CD4-positive, alpha-beta T cell (primary cell): ENCODE data around the gene ZNF329. TPM values are rescaled to one million over a fixed set of nuclear protein-coding genes. Genes with fewer than 3 reads are reported as not detected.

Experiments used
- ATAC-seq: fragments of 200-7000 bp; cut with Tn5 transposase; one replicate; pipeline ENCODE4 v1.10.0; 2022; ENCODE audit warnings: mild to moderate bottlenecking; ENCODE audit not compliant: poor library complexity
- CTCF ChIA-PET: fragments of 350-600 bp; sonication (Branson Sonifier 250); formaldehyde crosslinking; loops from one replicate; lab custom pipeline; 2021; ENCODE audit warnings: antibody characterized with exemption, inconsistent platforms; lab: Charles Lee
- POLR2A ChIA-PET: fragments of 350-600 bp; sonication (Branson Sonifier 250); formaldehyde crosslinking; loops from one replicate; lab custom pipeline; 2021; ENCODE audit warnings: antibody characterized with exemption, inconsistent platforms; lab: Charles Lee
- DNase-seq, 14 experiments: peaks; one replicate each; pipeline ENCODE4 v3.0.0-alpha.2; 2013 to 2020; ENCODE audit warnings: mixed read lengths in 2 of 14
- H3K27ac ChIP-seq, 2 donors: one replicate each; pipeline versions ENCODE4 v1.5.1 to v1.7.0; 2013; ENCODE audit warnings: low read length in 2 of 2, low read depth in 1 of 2, mild to moderate bottlenecking in 1 of 2
- H3K27me3 ChIP-seq, 2 experiments: 1 replicate in 1 of 2; 2 replicates in 1 of 2; pipeline versions ENCODE4 v1.6.1 to v1.7.0; 2013; ENCODE audit warnings: low read length in 2 of 2, control low read depth in 1 of 2, mild to moderate bottlenecking in 1 of 2, moderate library complexity in 1 of 2; ENCODE audit not compliant: insufficient read depth in 2 of 2, control insufficient read depth in 1 of 2
- H3K36me3 ChIP-seq: one replicate; pipeline ENCODE4 v1.6.1; 2013; ENCODE audit warnings: low read length, control low read depth; ENCODE audit not compliant: insufficient read depth
- H3K4me1 ChIP-seq: one replicate; pipeline ENCODE4 v1.6.1; 2013; ENCODE audit warnings: low read length, control low read depth; ENCODE audit not compliant: insufficient read depth
- H3K4me3 ChIP-seq: one replicate; pipeline ENCODE4 v1.5.1; 2013; ENCODE audit warnings: mild to moderate bottlenecking, low read length, moderate library complexity
- H3K9me3 ChIP-seq, 2 experiments: 1 replicate in 1 of 2; 2 replicates in 1 of 2; pipeline versions ENCODE4 v1.6.1 to v1.7.0; 2013; ENCODE audit warnings: low read length in 2 of 2, mild to moderate bottlenecking in 2 of 2, control low read depth in 1 of 2, moderate library complexity in 1 of 2; ENCODE audit not compliant: control insufficient read depth in 1 of 2, insufficient read depth in 1 of 2
- H3K27ac Mint-ChIP-seq: one replicate; pipeline ENCODE4 v1.8.0; 2020; ENCODE audit warnings: mixed read lengths
- H3K27me3 Mint-ChIP-seq: one replicate; pipeline ENCODE4 v1.8.0; 2021; ENCODE audit warnings: mixed read lengths
- H3K36me3 Mint-ChIP-seq: one replicate; pipeline ENCODE4 v1.8.0; 2021; ENCODE audit warnings: low read depth, mixed read lengths
- H3K4me1 Mint-ChIP-seq: one replicate; pipeline ENCODE4 v1.8.0; 2021; ENCODE audit warnings: low read depth, mixed read lengths
- H3K4me3 Mint-ChIP-seq: one replicate; pipeline ENCODE4 v1.8.0; 2020; ENCODE audit warnings: mild to moderate bottlenecking, mixed read lengths
- H3K9me3 Mint-ChIP-seq: one replicate; pipeline ENCODE4 v1.8.0; 2020; ENCODE audit warnings: mixed read lengths
- CTCF ChIP-seq: fragments of 200-600 bp; IDR thresholded peaks from one replicate; pipeline ENCODE4 v1.8.0; 2022; ENCODE audit warnings: antibody characterized with exemption, mild to moderate bottlenecking
- intact Hi-C, 2 experiments: fragments of 100-400 bp; cut with DNase I in 1 of 2; cut with micrococcal nuclease in 1 of 2; formaldehyde crosslinking; loops; one replicate each; pipeline versions ENCODE4 v1.15.1 to v1.9.0; 2023 to 2025; cut with DNase I, micrococcal nuclease
- total RNA-seq, 174 experiments: library from RNA in 2 of 174; stranded (reverse) in 2 of 174; gene quantifications; one replicate each; pipeline ENCODE4 v1.2.3 and lab custom pipeline; 2021 to 2026

ZNF329 gene
- total RNA-seq, 2 experiments from 2014 or later, result 15.0 to 16.9 TPM

GRCh38 chr19:58097349-58097748 lies 53.2 kb downstream of the ZNF329 start:
- H3K4me1 Mint-ChIP-seq, result peaks cover 13% of the 10 kb centered on the region
- peaks cover 65% of the 10 kb centered on the region for H3K36me3 Mint-ChIP-seq
- no peak for TF ChIP-seq CTCF
- intact Hi-C loops, result loop anchor here (5.0 kb wide), 2 partner anchors 85 to 95 kb away; partner anchors contain the start of genes ZNF274 (in 1 of the 2) and ZNF606 (in 1 of the 2)
- no peaks in the 10 kb centered on the region for H3K27me3 Mint-ChIP-seq
- Histone ChIP-seq H3K4me3 (peak overlapping the region; percentile 95), H3K9me3 (peaks cover 56 to 88% of the 10 kb centered on the region in 2 experiments), H3K4me1 (peaks cover 22% of the 10 kb centered on the region), H3K36me3 (no peaks in the 10 kb centered on the region), H3K27ac (peak overlapping the region in 1 of 2 donors; percentile 96), H3K27me3 (no peaks in the 10 kb centered on the region)
- ChIA-PET POLR2A (interaction anchor here (1.0 to 1.9 kb wide), 6 partner anchors 26 to 415 kb away, joined by 3 to 7 read pairs (median 3); partner anchors contain the start of genes ZNF274, ZNF551 and ZNF606), CTCF (no interaction called here)
- peak overlapping the region; percentile 97 for H3K27ac Mint-ChIP-seq
- DNase-seq (peak in 1 of 14 experiments; percentile 12), ATAC-seq (no peak)
- H3K4me3 Mint-ChIP-seq, result peak overlapping the region; percentile 78
- peaks cover 10% of the 10 kb centered on the region for H3K9me3 Mint-ChIP-seq

GRCh38 chr19:58096884-58097283 lies 53.7 kb downstream of the ZNF329 start:
- peak in 1 of 14 experiments; percentile 20 for DNase-seq
- no peak overlapping the region for H3K4me3 ChIP-seq
- Mint-ChIP-seq H3K9me3 (peaks cover 11% of the 10 kb centered on the region), H3K4me3 (peak overlapping the region; percentile 78), H3K36me3 (peaks cover 67% of the 10 kb centered on the region), H3K4me1 (peaks cover 13% of the 10 kb centered on the region), H3K27ac (peak overlapping the region; percentile 97), H3K27me3 (no peaks in the 10 kb centered on the region)
- no peaks in the 10 kb centered on the region for H3K36me3 ChIP-seq
- POLR2A ChIA-PET, result no interaction called here
- H3K27me3 ChIP-seq, result no peaks in the 10 kb centered on the region
- H3K9me3 ChIP-seq, result peaks cover 55 to 88% of the 10 kb centered on the region in 2 experiments
- H3K4me1 ChIP-seq, result peaks cover 22% of the 10 kb centered on the region
- intact Hi-C loops, result loop anchor here (5.0 kb wide), 2 partner anchors 85 to 95 kb away; partner anchors contain the start of genes ZNF274 (in 1 of the 2) and ZNF606 (in 1 of the 2)
- no peak overlapping the region for H3K27ac ChIP-seq
- TF ChIP-seq CTCF, result no peak
- CTCF ChIA-PET, result no interaction called here
- no peak for ATAC-seq

- ATAC-seq (no peak), DNase-seq (peak in 1 of 14 experiments; percentile 12)
- Histone ChIP-seq H3K4me3 (no peak overlapping the region), H3K4me1 (peaks cover 22% of the 10 kb centered on the region), H3K27ac (no peak overlapping the region), H3K27me3 (no peaks in the 10 kb centered on the region), H3K9me3 (peaks cover 49 to 88% of the 10 kb centered on the region in 2 experiments), H3K36me3 (no peaks in the 10 kb centered on the region)
- Mint-ChIP-seq H3K4me3 (no peak overlapping the region), H3K27ac (no peak overlapping the region), H3K4me1 (peaks cover 13% of the 10 kb centered on the region), H3K36me3 (peaks cover 76% of the 10 kb centered on the region), H3K27me3 (no peaks in the 10 kb centered on the region), H3K9me3 (peaks cover 13% of the 10 kb centered on the region)
- POLR2A ChIA-PET, result interaction anchor here (0.9 kb wide), 1 partner anchor 93 kb away, joined by 3 read pairs; the partner anchor contains the start of gene ZNF606
- intact Hi-C loops, result loop anchor here (5.0 kb wide), 2 partner anchors 87 to 93 kb away; partner anchors contain the start of genes ZNF274 (in 1 of the 2) and ZNF606 (in 1 of the 2)
- CTCF ChIA-PET, result no interaction called here
- no peak for TF ChIP-seq CTCF
Measured at GRCh38 chr19:58095328-58095727, 55.3 kb downstream of the ZNF329 start.
